H1 (cell line): ENCODE results near the gene LIPM. TPM values are rescaled to one million over a fixed set of nuclear protein-coding genes. Genes with fewer than 3 reads are reported as not detected.

Source experiments
- CTCF ChIA-PET: fragments of 300-600 bp; sonication (Branson Sonifier 250); formaldehyde crosslinking; loops from one replicate; lab custom pipeline; 2021; ENCODE audit not compliant: partially characterized antibody; lab: Charles Lee
- POLR2A ChIA-PET: fragments of 300-600 bp; sonication (Branson Sonifier 250); formaldehyde crosslinking; loops from one replicate; lab custom pipeline; 2021; ENCODE audit warnings: inconsistent platforms; ENCODE audit not compliant: partially characterized antibody; lab: Charles Lee
- DNase-seq, 2 experiments: peaks; one replicate each; pipeline versions ENCODE4 v3.0.0 to v3.0.0-alpha.2; 2010 to 2022; ENCODE audit warnings: low spot score in 2 of 2, low read depth in 1 of 2, mixed read lengths in 1 of 2
- FAIRE-seq: peaks from 2 replicates; lab custom pipeline; 2011; peaks lifted over from hg19 to GRCh38; lab: Jason Lieb, UNC
- H2AFZ ChIP-seq: 2 replicates; pipeline ENCODE4 v1.8.1; 2012; ENCODE audit warnings: low read length, inconsistent platforms
- H2AK5ac ChIP-seq: 2 replicates; pipeline ENCODE4 v1.6.1; 2013; ENCODE audit warnings: low read depth, low read length
- H2BK120ac ChIP-seq: replicated peaks from 2 replicates; pipeline ENCODE3; 2013; ENCODE audit warnings: low read depth, low read length, inconsistent platforms
- H2BK12ac ChIP-seq: 2 replicates; pipeline ENCODE4 v1.6.1; 2013; ENCODE audit warnings: low read depth, low read length
- H2BK15ac ChIP-seq: 2 replicates; pipeline ENCODE4 v1.6.1; 2013; ENCODE audit warnings: low read length
- H2BK20ac ChIP-seq: 2 replicates; pipeline ENCODE4 v1.6.1; 2013; ENCODE audit warnings: low read length
- H2BK5ac ChIP-seq: 2 replicates; pipeline ENCODE4 v1.6.1; 2013; ENCODE audit warnings: low read depth, low read length
- H3K14ac ChIP-seq: 2 replicates; pipeline ENCODE4 v1.6.1; 2013; ENCODE audit warnings: inconsistent platforms; ENCODE audit not compliant: insufficient read length
- H3K18ac ChIP-seq: 2 replicates; pipeline ENCODE4 v1.6.1; 2013; ENCODE audit warnings: low read length; ENCODE audit errors: extremely low read depth
- H3K23ac ChIP-seq: 2 replicates; pipeline ENCODE4 v1.6.1; 2013; ENCODE audit warnings: inconsistent platforms; ENCODE audit not compliant: insufficient read length
- H3K23me2 ChIP-seq: 2 replicates; pipeline ENCODE4 v1.6.1; 2013; ENCODE audit warnings: low read depth, low read length
- H3K27ac ChIP-seq: 2 replicates; pipeline ENCODE4 v1.6.1; 2011; ENCODE audit warnings: low read depth, low read length, inconsistent platforms
- H3K27me3 ChIP-seq, 4 experiments: replicated peaks in 1 of 4; 1 replicate in 1 of 4; 2 replicates in 3 of 4; pipeline versions ENCODE4 v1.6.1 to v1.8.1; 2011 to 2013; ENCODE audit warnings: low read length in 3 of 4, mild to moderate bottlenecking in 3 of 4, inconsistent platforms in 2 of 4, mixed read lengths in 2 of 4, moderate library complexity in 1 of 4; ENCODE audit not compliant: control insufficient read depth in 3 of 4, insufficient read depth in 3 of 4; ENCODE audit errors: extremely low read depth in 1 of 4
- H3K36me3 ChIP-seq, 4 experiments: 2 replicates each; pipeline versions ENCODE4 v1.6.1 to v1.8.1; 2011 to 2013; ENCODE audit warnings: mild to moderate bottlenecking in 4 of 4, low read length in 3 of 4, moderate library complexity in 2 of 4, control low read depth in 1 of 4, inconsistent platforms in 1 of 4; ENCODE audit not compliant: insufficient read depth in 4 of 4, control insufficient read depth in 2 of 4
- H3K4ac ChIP-seq: replicated peaks from 2 replicates; pipeline ENCODE3; 2013; ENCODE audit warnings: low read length, low read depth, mixed read lengths, inconsistent platforms; ENCODE audit not compliant: insufficient read length
- H3K4me1 ChIP-seq, 4 experiments: replicated peaks in 1 of 4; 1 replicate in 1 of 4; 2 replicates in 3 of 4; pipeline versions ENCODE4 v1.6.1 to v1.8.1; 2011 to 2013; ENCODE audit warnings: low read length in 3 of 4, inconsistent platforms in 2 of 4, mixed read lengths in 1 of 4; ENCODE audit not compliant: insufficient read depth in 4 of 4, control insufficient read depth in 3 of 4
- H3K4me2 ChIP-seq, 2 experiments: 2 replicates each; pipeline versions ENCODE4 v1.6.1 to v1.8.1; 2011 to 2013; ENCODE audit warnings: low read depth in 2 of 2, low read length in 2 of 2, control low read depth in 1 of 2, inconsistent platforms in 1 of 2, mild to moderate bottlenecking in 1 of 2; ENCODE audit not compliant: insufficient read depth in 1 of 2
- H3K4me3 ChIP-seq, 4 experiments: fragments of 200-600, 300-600 bp in 1 of 4; sonication (generic), shearing (Covaris generic), sonication (Bioruptor Twin) in 1 of 4; 2 replicates each; pipeline versions ENCODE4 v1.5.1 to v1.8.1; 2011 to 2016; ENCODE audit warnings: low read length in 4 of 4, low read depth in 3 of 4, control low read depth in 2 of 4, inconsistent platforms in 2 of 4, mild to moderate bottlenecking in 2 of 4, mixed read lengths in 1 of 4, moderate library complexity in 1 of 4; ENCODE audit not compliant: insufficient read depth in 2 of 4; ENCODE audit errors: extremely low read depth in 1 of 4
- H3K56ac ChIP-seq: replicated peaks from 2 replicates; pipeline ENCODE3; 2013; ENCODE audit warnings: low read depth, mild to moderate bottlenecking, mixed read lengths, low read length, inconsistent platforms; ENCODE audit not compliant: insufficient read length
- H3K79me1 ChIP-seq: 2 replicates; pipeline ENCODE4 v1.6.1; 2013; ENCODE audit warnings: low read depth, low read length, control low read depth
- H3K79me2 ChIP-seq, 2 experiments: 2 replicates each; pipeline versions ENCODE4 v1.6.1 to v1.8.1; 2012 to 2013; ENCODE audit warnings: low read length in 2 of 2, mild to moderate bottlenecking in 2 of 2, inconsistent platforms in 1 of 2; ENCODE audit not compliant: insufficient read depth in 2 of 2, control insufficient read depth in 1 of 2
- H3K9ac ChIP-seq, 4 experiments: replicated peaks in 1 of 4; 1 replicate in 1 of 4; 2 replicates in 3 of 4; pipeline versions ENCODE4 v1.6.1 to v1.8.1; 2011 to 2013; ENCODE audit warnings: low read depth in 3 of 4, low read length in 3 of 4, control low read depth in 2 of 4, mild to moderate bottlenecking in 2 of 4, moderate library complexity in 2 of 4, inconsistent platforms in 1 of 4; ENCODE audit errors: extremely low read depth in 1 of 4
- H3K9me3 ChIP-seq, 2 experiments: 2 replicates each; pipeline versions ENCODE4 v1.6.1 to v1.8.1; 2012 to 2013; ENCODE audit warnings: mild to moderate bottlenecking in 2 of 2, moderate library complexity in 2 of 2, control low read depth in 1 of 2, inconsistent platforms in 1 of 2, low read depth in 1 of 2, low read length in 1 of 2, mixed read lengths in 1 of 2; ENCODE audit not compliant: insufficient read depth in 2 of 2
- H4K20me1 ChIP-seq, 2 experiments: replicated peaks in 1 of 2; 2 replicates each; pipeline versions ENCODE3 to v1.8.1; 2011 to 2013; ENCODE audit warnings: inconsistent platforms in 2 of 2, low read length in 2 of 2, mild to moderate bottlenecking in 1 of 2; ENCODE audit not compliant: insufficient read depth in 2 of 2, control insufficient read depth in 1 of 2
- H4K5ac ChIP-seq: 2 replicates; pipeline ENCODE4 v1.6.1; 2013; ENCODE audit warnings: low read length, low read depth, mixed read lengths, inconsistent platforms; ENCODE audit not compliant: insufficient read length
- H4K8ac ChIP-seq: 2 replicates; pipeline ENCODE4 v1.8.0; 2013; ENCODE audit warnings: mild to moderate bottlenecking, moderate library complexity, low read length, inconsistent platforms; ENCODE audit not compliant: insufficient read depth; ENCODE audit errors: extremely low read depth
- H4K91ac ChIP-seq: replicated peaks from 2 replicates; pipeline ENCODE3; 2013; ENCODE audit warnings: low read length, mixed read lengths, inconsistent platforms; ENCODE audit not compliant: insufficient read length
- ASH2L ChIP-seq: fragments of 200-600, 300-600 bp; sonication (generic); IDR thresholded peaks from one replicate; pipeline ENCODE4 v1.7.1; 2017; ENCODE audit warnings: low read length
- ATF2 ChIP-seq: IDR thresholded peaks from 2 replicates; pipeline ENCODE4 v1.6.1; 2012; ENCODE audit warnings: low read length, inconsistent platforms
- BRCA1 ChIP-seq: IDR thresholded peaks from 2 replicates; pipeline ENCODE4 v1.6.1; 2012; ENCODE audit warnings: low read depth, low read length, improper control_type of control experiment
- CBX5 ChIP-seq: fragments of 300-800, 300-1000 bp; sonication (generic); IDR thresholded peaks from 2 replicates; pipeline ENCODE4 v1.7.1; 2016; ENCODE audit warnings: antibody characterized with exemption, low read length, low read depth
- CBX8 ChIP-seq: fragments of 300-800, 300-1000 bp; sonication (generic); IDR thresholded peaks from 2 replicates; pipeline ENCODE4 v1.7.1; 2016; ENCODE audit warnings: low read depth, low read length, borderline replicate concordance
- CHD1 ChIP-seq: IDR thresholded peaks from 2 replicates; pipeline ENCODE4 v1.6.1; 2012; ENCODE audit warnings: low read depth, low read length, improper control_type of control experiment
- EP300 ChIP-seq, 2 experiments: IDR thresholded peaks; 1 replicate in 1 of 2; 2 replicates in 1 of 2; pipeline ENCODE4 v1.6.1; 2011 to 2012; ENCODE audit warnings: low read depth in 2 of 2, low read length in 2 of 2, mild to moderate bottlenecking in 2 of 2, borderline replicate concordance in 1 of 2, inconsistent platforms in 1 of 2, moderate library complexity in 1 of 2
- KDM1A ChIP-seq: fragments of 200-600, 300-600 bp; sonication (generic); IDR thresholded peaks from 2 replicates; pipeline ENCODE4 v1.7.1; 2016; ENCODE audit warnings: mild to moderate bottlenecking, low read length, borderline replicate concordance
- KDM4A ChIP-seq: IDR thresholded peaks from one replicate; pipeline ENCODE4 v1.7.1; 2012; ENCODE audit warnings: low read depth, mild to moderate bottlenecking, moderate library complexity, low read length, inconsistent platforms; ENCODE audit not compliant: severe bottlenecking
- MAFK ChIP-seq: IDR thresholded peaks from 2 replicates; pipeline ENCODE4 v1.6.1; 2012; ENCODE audit warnings: low read depth, mild to moderate bottlenecking, improper control_type of control experiment, low read length
- NANOG ChIP-seq: IDR thresholded peaks from 2 replicates; pipeline ENCODE4 v1.6.1; 2011; ENCODE audit warnings: low read length, low read depth, mild to moderate bottlenecking, inconsistent platforms; ENCODE audit not compliant: insufficient read depth, poor library complexity, severe bottlenecking
- SUZ12 ChIP-seq: fragments of 200-600 bp; sonication (generic); IDR thresholded peaks from 2 replicates; pipeline ENCODE4 v1.6.1; 2012; ENCODE audit warnings: mild to moderate bottlenecking, inconsistent platforms, low read length, moderate library complexity, mixed read lengths
- TAF1 ChIP-seq: IDR thresholded peaks from 2 replicates; pipeline ENCODE4 v1.6.1; 2011; ENCODE audit warnings: mild to moderate bottlenecking, low read depth, low read length
- WGBS, 2 experiments: shearing (Covaris generic) in 1 of 2; methylation state at CpG; one replicate each; pipeline versions ENCODE4 v1.1.6 to v1.1.7; 2013 to 2015; ENCODE audit warnings: low lambda C conversion rate in 2 of 2, mixed read lengths in 2 of 2, inconsistent platforms in 1 of 2, low coverage in 1 of 2, missing lambda C conversion rate in 1 of 2; ENCODE audit not compliant: insufficient replicate concordance in 2 of 2, insufficient coverage in 1 of 2, insufficient read length in 1 of 2; ENCODE audit errors: extremely low coverage in 1 of 2, missing lambda C conversion rate in 1 of 2; 5-methylcytosine and 5-hydroxymethylcytosine counted together
- polyA plus RNA-seq, 7 experiments: library from polyadenylated mRNA; depleted of rRNA in 3 of 7; stranded (reverse) in 5 of 7; unstranded in 2 of 7; fragments of >200 nt in 5 of 7; fragments of 200-250 nt in 2 of 7; gene quantifications; 1 replicate in 5 of 7; 2 replicates in 1 of 7; 4 replicates in 1 of 7; pipeline versions ENCODE4 v1.2.1 to v1.2.3, GENCODE V29; 2011 to 2013; ENCODE audit warnings: missing spikeins in 2 of 7, mixed read lengths in 2 of 7
- total RNA-seq: library from RNA; stranded (reverse); fragmentation: NEBNext Ultra II Directional; extraction: Animal tissue kit (Norgen Biotek cat#: 25700); gene quantifications from 2 replicates; pipeline ENCODE4 v1.2.1, GENCODE V29; 2021

The LIPM gene
- total and polyA plus RNA-seq, 2 of the 8 experiments (the other 6 are each of a cell fraction or from before 2014, with no cell fraction given) = not detected

GRCh38 chr10:88835910-88836221, 33.3 kb downstream of the LIPM start:
- Histone ChIP-seq H3K14ac (no peak overlapping the region), H3K4me1 (no peaks in the 10 kb centered on the region), H2BK5ac (no peak overlapping the region), H2BK20ac (no peak overlapping the region), H4K20me1 (no peaks in the 10 kb centered on the region), H3K27ac (no peak overlapping the region), H3K9ac (no peak overlapping the region), H3K23ac (no peak overlapping the region), H3K36me3 (no peaks in the 10 kb centered on the region), H2BK12ac (no peak overlapping the region), H3K79me2 (no peaks in the 10 kb centered on the region), H3K56ac (no peak overlapping the region), H4K5ac (no peak overlapping the region), H3K4me3 (no peak overlapping the region), H3K4ac (no peak overlapping the region), H2BK15ac (no peak overlapping the region), H3K18ac (no peak overlapping the region), H3K9me3 (no peaks in the 10 kb centered on the region), H2AK5ac (no peak overlapping the region), H4K91ac (no peak overlapping the region), H4K8ac (no peak overlapping the region), H3K79me1 (no peaks in the 10 kb centered on the region), H3K27me3 (no peaks in the 10 kb centered on the region), H2AFZ (no peak overlapping the region), H3K23me2 (no peaks in the 10 kb centered on the region), H2BK120ac (no peak overlapping the region), H3K4me2 (no peak overlapping the region)
- ChIA-PET POLR2A (interaction anchor here (1.4 kb wide), 1 partner anchor 44 kb away, joined by 4 read pairs; the partner anchor contains the start of gene STAMBPL1), CTCF (interaction anchor here (0.7 to 7.2 kb wide), 67 partner anchors 9 to 534 kb away, joined by 3 to 279 read pairs (median 5); partner anchors contain the start of genes ANKRD22, FAS, LIPN and STAMBPL1)
- DNase-seq (no peak), FAIRE-seq (no peak)
- TF ChIP-seq ASH2L = no peak
- TF ChIP-seq KDM1A = no peak
- TF ChIP-seq KDM4A = no peak
- no peak for TF ChIP-seq CHD1
- no peak for TF ChIP-seq MAFK
- no peak for TF ChIP-seq CBX8
- TF ChIP-seq NANOG = no peak
- no peak for TF ChIP-seq CBX5
- TF ChIP-seq ATF2 = no peak
- no peak for TF ChIP-seq SUZ12
- no peak for TF ChIP-seq TAF1
- TF ChIP-seq BRCA1 = no peak
- TF ChIP-seq EP300 (IDR thresholded peaks at IDR 0.05; ENCODE audit: borderline replicate concordance in 1 of 2, low read depth in 2 of 2, low read length in 2 of 2) = no peak
- WGBS, 2 experiments = 34% methylated on average over 2 of the region's 2 CpGs; no CpG with 5 or more reads in 1 of the 2 experiments
